ENCODE measurements around the gene FAM181B. TPM values are rescaled to one million over a fixed set of nuclear protein-coding genes. Genes with fewer than 3 reads are reported as not detected.

Gene FAM181B, protein sequence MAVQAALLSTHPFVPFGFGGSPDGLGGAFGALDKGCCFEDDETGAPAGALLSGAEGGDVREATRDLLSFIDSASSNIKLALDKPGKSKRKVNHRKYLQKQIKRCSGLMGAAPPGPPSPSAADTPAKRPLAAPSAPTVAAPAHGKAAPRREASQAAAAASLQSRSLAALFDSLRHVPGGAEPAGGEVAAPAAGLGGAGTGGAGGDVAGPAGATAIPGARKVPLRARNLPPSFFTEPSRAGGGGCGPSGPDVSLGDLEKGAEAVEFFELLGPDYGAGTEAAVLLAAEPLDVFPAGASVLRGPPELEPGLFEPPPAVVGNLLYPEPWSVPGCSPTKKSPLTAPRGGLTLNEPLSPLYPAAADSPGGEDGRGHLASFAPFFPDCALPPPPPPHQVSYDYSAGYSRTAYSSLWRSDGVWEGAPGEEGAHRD
- 0.10 TPM for polyA plus RNA-seq (ENCODE audit: insufficient read length)

DNA sequence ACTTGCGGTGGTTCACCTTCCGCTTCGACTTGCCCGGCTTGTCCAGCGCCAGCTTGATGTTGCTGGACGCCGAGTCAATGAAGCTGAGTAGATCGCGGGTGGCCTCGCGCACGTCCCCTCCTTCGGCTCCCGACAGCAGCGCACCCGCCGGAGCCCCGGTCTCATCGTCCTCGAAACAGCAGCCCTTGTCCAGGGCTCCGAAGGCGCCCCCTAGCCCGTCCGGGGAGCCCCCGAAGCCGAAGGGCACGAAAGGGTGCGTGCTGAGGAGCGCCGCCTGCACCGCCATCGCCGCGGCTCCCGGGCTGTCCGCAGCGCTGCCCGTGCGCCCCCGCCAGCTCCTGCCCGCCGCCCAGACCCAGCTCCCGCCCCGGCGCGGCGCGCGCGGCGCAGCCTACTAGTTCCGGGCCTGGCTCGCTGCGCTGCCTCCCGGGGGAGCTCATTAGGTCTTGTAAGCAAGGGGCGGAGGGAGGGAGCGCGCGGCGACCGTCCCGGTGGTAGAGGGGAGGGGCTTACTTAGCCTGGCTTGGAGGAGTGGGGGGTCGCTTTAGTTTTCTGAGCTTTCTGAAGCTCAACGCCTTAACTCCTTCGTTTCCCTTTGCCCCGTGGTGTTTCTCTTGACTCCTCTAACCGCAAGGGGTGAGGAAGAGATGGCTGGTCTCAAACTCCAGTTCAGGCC is at the start of gene FAM181B:
FAM181B (minus strand) TSS at position 421 of the 676 bp plus-strand sequence; CDS start at position 286, 135 bp downstream.
- no peak for DNase-seq (ENCODE audit: low read depth)

DNA sequence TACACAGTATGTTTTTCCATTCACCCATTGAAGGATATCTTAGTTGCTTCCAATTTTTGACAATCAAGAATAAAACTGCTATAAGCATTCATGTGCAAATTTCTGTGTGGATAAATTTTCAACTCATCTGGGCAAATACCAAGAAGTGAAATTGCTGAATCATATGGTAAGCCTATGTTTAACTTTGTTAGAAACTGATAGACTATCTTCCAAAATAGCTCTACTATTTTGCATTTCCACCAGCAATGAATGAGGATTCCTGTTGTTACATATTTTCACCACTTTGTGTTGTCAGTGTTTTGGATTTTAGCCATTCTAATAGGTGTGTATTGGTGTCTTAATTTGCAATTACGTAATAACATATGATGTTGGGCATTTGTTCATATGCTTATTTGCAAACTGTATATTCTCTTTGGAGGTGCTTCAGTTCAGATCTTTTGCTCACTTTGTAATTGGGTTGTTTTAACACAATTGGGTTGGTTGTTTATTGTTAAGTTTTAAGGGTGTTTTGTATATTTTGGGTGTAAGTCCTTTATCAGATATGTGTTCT is 49.2 kb upstream of the FAM181B start:
- DNase-seq (ENCODE audit: low read depth), result no peak

DNA sequence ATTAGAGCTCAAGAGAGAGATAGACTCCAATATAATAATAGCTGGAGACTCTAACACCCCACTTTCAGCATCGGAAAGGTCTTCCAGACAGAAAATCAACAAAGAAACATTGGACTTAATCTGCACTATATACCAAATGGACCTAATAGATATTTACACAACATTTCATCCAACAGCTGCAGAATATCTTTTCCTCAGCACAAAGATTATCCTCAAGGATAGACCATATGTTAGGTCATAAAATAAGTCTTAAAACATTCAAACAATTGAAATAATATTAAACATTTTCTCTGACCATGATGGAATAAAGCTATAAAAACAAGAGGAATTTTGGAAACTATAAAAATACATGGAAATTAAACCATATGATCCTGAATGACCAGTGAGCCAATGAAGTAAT is 45.1 kb upstream of the FAM181B start:
- no peak for DNase-seq (ENCODE audit: low read depth)

DNA sequence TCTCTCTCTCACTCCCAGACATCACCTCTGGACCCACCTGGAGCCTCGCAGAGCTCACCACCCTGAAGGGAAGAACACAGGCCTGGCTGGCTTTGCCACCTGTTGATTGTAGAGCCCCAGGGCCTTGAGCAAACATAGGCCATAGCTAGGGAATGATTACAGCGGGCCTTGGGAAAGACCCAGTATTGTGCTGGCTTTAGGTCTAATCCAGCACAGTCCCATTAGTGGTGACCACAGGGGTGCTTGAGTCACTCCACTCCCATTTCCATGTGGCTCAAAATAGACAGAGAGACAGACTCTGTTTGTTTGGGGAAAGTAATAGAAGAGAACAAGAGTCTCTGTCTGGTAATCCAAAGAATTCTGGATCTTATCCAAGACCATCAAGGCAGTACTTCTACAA is 42.7 kb upstream of the FAM181B start:
- DNase-seq (ENCODE audit: low read depth), result no peak

DNA sequence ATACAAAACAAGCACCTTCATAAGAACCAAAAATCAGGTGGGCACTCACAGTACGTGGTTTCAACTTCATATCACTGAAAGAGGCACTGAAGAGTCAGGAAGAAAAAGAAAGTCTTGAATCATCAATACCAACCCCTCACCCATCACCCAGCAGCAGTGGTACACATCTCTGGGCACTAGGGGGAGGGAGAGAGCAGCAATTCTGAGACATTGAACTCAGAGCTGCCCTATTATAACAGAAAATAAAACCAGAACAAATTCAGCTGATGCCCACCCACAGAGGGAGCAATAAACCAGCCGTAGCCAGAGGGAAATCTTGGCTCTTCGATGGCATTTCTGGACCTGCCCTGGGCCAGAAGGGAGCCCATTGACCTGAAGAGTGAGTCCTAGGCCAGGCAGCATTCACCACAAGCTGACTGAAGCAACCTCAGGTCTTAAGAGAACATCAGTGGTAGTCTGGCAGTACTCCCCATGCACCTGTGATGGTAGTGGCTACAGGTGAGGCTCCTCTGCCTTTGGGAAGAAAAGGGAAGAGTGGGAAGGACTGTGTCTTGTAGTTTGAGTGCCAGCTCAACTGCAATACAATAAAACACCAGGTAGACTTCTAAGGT is 42.2 kb upstream of the FAM181B start:
- DNase-seq (ENCODE audit: low read depth), result no peak

DNA sequence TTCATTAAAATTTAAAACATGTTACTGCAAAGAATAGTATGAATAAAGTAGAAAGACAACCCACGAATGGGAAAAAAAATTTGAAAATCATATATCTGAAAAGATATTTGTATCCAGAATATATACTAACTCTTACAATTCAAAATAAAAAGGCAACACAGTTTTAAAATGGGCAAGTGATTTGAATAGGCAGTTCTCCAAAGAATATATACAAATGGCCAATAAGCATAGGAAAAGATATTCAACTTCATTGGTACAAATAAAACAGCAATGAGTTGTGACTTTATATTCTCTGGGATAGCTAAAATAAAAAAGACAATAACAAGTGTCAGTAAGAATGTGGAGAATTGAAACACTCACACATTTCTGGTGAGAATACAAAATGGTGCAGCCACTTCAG is 41.6 kb upstream of the FAM181B start:
- no peak for DNase-seq (ENCODE audit: low read depth)

DNA sequence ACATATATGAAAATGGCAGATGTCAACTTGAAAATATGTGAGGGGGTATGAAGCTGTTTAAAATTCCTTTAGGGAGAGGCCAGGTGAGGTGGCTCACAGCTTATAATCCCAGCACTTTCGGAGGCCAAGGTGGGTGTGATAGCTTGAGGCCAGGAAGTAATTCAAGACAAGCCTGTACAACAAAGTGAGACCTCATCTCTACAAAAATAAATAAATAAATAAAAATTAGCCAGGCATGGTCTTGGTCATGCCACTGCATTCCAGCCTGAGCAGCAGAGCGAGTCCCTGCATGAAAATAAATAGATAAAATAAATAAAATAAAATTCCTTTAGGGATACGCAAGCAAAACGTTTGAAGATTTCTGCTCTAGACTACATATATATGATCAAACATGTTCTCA is 38.1 kb upstream of the FAM181B start:
- DNase-seq (ENCODE audit: low read depth), result no peak

DNA sequence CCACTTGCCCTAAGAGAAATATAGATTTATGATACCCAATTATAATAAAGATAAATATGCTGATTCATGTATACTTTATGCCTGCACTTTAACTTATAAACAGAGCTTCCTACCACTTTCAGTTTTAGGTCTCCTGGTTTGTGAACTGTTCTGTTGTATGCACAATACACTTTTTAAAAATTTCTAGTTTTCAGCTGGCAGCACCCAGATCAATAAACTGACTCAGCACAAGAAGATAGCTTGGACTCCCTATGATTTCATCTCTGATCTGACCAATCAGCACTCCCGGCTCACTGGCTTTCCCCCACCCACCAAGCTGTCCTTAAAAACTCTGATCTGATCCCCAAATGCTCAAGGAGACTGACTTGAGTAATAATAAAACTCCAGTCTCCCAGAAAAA is 33.5 kb upstream of the FAM181B start:
- no peak for DNase-seq (ENCODE audit: low read depth)

DNA sequence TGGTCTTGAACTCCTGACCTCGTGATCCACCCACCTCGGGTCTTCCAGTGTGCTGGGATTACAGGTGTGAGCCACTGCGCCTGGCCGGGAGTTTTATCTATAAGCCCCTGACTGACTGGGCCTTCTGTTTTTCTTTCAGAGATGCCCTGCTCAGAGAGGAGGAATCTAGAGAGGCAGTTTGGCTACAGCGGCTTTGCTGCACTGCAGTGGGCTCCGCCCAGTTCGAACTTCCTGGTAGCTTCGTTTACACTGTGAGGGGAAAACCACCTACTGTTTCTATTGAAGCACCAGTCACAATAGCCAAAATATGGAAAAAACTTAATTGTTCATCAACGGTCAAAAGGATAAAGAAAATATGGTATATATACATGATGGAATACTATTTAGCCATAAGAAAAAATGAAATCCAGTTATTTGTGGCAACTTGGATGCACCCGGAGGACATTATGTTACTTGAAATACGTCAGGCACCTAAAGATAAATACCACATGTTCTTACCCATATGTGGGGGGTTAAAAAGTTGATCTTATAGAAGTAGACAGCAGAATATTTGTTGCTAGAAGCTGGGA is 31.9 kb upstream of the FAM181B start:
- DNase-seq (ENCODE audit: low read depth), result no peak

DNA sequence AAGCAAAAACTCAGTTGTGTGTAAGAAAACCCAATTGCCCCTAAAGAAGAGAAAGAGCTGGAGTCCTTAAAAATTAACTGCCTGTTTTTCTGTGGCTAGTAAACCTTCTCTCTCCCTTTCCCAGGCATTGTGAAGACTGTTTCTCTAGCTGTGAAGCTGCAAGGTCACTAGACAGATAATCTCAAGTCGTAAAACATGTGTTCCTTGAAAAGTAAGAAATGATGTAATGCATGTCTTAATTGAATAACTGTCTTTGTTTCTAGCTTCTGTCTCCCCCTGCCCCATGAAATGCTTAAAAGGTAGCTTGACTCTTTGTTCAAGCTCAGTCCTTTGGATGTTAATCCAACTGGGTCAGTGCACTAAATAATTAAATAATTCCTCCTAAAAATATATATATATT is 29.5 kb upstream of the FAM181B start:
- no peak for DNase-seq (ENCODE audit: low read depth)

DNA sequence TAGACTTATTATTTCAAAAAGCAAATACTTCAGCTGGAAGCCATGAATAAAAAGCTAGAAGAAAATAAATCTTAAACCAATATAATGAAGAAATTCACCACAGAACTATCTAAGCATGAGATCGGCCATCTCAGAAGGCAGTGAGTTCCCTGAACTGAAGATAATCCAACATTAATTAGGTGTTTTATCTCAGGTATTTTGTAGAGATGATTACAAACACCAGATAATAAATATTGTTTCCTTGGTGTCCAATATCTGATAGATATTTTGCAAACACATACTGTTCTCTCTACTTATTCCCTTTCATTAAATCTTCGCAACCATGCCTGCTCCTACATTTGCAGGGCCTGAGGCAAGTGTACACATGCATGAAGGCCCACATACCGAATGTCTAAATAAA is 26.0 kb upstream of the FAM181B start:
- DNase-seq (ENCODE audit: low read depth), result no peak

DNA sequence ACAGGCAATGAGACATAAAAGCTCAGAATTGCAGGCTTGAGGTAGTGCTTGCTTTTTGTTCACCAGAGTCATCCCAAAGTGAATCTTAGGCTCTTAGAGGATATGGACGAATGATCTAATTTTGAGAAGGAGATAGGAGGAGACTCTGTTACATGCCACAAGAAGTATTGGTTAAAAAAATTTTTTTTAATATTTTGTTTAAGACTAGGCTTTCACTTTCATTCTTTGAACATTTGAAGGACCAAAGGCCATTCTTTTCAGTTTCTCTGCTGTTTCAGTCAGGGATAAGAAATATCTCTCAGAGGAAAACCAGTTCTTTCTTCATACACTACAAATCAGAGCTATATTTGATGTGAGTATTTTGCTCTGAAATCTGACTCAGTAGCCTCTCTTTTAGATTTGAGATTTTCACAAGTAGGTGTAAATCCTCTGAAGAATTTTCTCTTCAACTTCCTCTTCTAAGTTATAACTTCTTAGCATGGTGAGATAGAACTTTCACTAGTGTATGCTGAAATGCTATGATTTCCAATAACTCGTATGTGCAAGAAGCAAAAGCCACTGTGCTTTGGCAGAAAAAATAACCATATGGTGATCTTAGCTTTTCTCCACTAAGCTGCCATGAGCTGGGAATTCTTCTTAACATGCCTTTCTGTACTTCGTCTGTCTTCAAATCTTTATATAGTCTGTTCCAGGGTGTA is 24.1 kb upstream of the FAM181B start:
- DNase-seq (ENCODE audit: low read depth), result no peak

DNA sequence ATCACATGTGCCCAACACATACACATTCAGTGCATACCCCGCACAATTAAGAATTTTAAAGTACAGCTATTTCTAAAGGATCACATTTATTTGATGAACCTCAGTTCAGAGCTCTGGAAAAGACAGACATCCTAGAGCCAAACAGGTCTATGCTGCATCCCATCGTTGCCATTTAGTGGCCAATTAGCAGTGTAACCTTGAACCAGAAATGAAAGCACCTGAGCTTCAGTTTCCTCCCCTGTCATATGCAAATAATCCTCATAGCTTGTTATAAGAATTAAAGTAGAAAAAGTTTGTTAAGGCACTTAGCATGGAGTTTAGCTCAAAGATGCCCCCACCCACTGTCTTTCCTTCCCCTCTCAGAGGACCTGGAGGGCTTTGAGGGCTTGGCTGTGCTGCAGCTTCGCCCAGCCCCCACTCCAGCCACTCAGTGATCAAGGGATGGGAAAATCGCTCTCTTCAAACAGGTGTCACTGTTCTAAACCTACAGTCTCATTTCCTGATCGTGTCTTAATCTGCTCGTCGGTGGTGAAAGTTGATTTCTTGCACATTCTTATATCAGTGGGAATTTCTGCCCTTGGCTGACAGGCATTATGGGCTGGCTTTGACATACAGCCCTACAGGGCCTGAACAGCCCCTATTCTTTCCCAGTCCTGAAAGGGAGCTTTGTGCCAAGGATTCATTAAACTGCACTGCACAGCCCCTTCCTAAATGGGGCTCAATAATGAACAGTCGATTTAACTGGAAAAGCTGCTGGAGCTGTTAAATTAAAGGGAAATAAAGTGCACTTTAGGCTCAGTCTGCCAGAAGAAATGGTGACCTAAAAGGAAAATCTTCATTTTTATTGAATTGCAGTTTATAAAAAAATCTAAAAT is 23.3 kb upstream of the FAM181B start:
- DNase-seq (ENCODE audit: low read depth), result no peak

DNA sequence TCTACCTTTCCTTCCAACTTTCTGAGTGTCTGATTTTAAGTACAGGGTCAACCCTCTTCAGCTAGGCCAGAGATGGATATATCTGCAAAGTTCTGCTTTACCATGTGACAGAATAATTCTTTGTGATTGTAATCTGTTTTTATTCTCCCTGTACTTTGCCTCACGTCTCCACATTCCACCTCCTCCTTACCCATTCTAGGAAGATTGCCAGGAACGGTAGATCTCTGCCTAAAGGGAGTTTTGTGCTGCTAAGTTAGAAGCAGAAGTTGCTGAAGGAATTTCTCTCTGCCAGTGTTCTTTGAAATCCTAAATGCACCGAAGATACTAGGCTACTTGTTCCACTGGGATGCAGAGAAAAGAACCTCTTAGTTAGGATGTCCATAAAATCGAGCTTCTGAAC is 20.7 kb upstream of the FAM181B start:
- DNase-seq (ENCODE audit: low read depth), result no peak

DNA sequence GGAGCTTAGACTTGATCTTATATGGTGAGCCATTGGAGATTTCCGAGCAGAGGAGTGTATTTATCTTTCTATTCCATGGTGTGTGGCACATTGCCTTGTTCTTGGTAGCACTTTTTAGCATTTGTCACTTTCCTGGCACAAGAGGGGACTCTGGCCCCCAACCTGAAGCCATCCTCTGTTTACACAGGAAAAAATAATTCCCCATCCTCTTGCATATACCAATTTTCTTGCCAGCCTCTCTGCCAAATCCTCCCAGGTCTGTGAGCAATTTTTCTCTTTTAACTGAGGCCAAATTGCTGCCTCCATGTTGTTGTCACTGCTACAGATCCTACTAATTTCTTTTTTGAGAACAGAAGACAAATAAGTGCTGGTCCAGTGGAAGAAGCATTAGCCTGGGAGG is 20.3 kb upstream of the FAM181B start:
- DNase-seq (ENCODE audit: low read depth), result no peak

DNA sequence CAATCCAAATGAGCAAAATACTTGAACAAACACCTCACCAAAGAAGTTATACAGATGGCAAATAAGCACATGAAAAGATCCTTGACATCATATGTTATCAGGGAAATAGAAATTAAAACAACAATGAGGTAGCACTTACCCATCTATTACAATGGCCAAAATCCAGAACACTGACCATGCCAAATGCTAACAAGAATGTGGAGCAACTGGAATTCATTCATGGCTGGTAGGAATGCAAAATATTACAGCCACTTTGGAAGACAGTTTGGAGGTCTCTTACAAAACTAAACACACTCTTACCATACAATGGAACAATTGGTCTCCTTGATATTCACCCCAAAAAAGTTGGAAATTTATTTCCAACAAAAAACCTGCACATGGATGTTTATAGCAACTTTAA is 19.1 kb upstream of the FAM181B start:
- DNase-seq (ENCODE audit: low read depth), result no peak

DNA sequence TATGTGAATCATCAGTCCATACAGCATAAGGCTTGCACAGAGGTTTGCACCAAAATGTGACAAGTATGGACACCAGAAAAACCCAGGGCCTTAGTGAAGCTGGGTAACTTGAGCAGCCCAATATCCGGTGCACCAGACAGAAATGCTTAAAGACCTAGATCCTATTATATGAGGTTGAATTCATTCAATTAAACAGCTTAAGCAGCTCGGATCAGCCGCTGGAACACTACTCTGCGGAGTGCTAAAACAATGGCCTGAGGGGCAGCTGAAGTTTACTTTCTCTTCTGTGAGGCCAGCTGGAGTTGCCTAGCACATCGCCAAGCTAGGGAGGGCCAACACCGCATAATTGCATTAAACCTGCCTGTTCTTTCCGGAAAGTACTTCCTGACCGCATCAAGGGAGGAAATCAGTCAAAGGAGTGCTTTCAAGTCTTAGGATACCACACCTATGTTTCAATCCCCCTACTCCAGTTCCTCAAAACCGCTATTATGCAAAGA is 17.0 kb upstream of the FAM181B start:
- DNase-seq (ENCODE audit: low read depth), result no peak

DNA sequence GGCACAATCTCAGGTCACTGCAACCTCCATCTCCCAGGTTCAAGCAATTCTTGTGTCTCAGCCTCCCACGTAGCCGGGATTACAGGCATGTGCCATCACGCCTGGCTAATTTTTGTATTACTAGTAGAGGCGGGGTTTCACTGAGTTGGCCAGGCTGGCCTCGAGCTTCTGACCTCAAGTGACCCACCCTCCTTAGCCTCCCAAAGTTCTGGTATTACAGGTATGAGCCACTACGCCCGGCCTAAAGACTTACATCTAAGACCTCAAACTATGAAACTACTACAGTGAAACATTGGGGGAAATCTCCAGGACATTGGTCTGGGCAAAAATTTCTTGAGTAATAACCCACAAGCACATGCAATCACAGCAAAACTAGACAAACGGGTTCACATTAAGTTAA is 13.8 kb upstream of the FAM181B start:
- no peak for DNase-seq (ENCODE audit: low read depth)

DNA sequence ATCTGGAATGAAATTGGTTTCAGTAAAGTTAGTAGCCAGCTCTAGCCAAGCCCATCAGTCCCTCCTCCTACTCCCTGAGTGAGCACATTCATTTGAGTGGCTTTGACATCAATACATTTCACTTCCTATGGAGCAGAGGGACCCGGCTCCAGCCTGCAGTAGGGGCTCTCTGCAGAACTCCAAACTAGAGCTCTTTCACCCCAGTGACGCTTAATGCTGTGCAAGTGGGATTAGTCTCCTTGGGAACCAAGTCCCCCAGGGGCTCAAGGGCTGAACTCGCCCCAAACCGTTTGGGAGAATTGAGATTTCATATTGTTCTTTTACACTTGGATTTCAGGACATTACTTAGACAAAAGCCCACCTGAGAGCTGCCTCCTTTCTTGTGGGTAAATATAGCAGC is 4.4 kb upstream of the FAM181B start:
- DNase-seq (ENCODE audit: low read depth), result no peak

DNA sequence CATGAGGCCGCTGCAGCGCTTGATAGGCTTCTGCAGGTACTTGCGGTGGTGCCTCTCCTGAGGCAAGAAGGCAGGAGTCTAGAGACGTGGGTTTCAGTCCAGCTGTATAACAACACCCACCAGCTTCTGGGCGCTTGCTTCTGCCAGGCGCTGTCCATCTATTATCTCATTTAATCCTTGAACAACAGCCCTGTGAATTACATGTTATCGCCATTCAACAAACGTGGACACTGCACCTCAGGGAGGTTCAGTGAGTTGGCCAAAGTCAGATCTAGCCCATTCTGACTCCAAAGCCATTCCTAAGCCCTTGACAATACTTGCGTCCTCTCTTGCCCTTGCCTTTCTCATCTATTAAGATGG is 436 bp upstream of the FAM181B start:
- no peak for DNase-seq (ENCODE audit: low read depth)
